GM12801 (cell line): Measurements from ENCODE around the gene LRRC37A3.
"Not testable (repeated sequence)": the region's sequence is repeated elsewhere in the genome, so short reads cannot be mapped to it uniquely, and the experiment has no call there.

Experiments used
- TF ChIP-seq, protein P1 (sequence below): IDR thresholded peaks from one replicate; pipeline ENCODE4 v1.5.1; 2011; ENCODE audit warnings: control low read depth; ENCODE audit not compliant: insufficient read length; ENCODE audit errors: extremely low read depth

LRRC37A3 gene

DNA sequence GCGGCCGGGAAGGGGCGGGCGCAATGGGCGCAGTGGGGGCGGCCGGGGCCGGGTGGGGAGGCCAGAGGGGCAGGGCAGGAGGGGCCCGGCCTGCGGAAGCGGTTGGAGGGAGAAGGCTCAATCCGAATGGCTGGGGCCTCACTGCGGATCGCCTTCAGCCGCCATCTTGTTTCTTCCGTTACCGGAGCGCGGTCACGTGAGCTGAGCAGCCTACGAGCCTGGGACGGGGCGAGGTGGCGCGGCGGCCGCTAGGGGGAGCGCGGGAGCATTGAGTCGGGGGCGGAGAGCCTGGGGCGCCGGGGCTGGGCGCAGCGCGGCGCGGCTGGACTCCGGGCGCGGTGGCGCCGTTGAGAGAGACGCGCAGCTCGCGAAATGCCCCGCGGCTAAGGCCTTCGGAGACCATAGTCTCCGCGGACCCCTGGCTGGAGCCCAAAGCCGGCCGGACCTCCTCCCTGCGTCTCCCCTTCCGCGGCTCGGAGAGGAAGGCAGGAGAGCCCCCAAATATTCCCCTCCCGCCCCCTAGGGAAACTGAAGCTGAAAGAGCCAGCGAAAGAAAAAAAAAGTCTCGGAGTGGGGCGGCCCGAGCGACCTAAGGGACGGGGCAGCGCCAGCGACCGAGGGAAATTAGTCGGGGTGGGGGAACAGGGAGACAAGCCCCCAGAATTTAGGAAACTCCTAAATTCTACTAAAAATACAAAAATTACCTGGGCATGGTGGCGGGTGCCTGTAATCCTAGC, at the start of gene LRRC37A3:
LRRC37A3 (minus strand) TSS at position 190 of the 737 bp plus-strand sequence. CDS start 22,221 bp downstream, outside the sequence.
- TF ChIP-seq, protein P1, sequence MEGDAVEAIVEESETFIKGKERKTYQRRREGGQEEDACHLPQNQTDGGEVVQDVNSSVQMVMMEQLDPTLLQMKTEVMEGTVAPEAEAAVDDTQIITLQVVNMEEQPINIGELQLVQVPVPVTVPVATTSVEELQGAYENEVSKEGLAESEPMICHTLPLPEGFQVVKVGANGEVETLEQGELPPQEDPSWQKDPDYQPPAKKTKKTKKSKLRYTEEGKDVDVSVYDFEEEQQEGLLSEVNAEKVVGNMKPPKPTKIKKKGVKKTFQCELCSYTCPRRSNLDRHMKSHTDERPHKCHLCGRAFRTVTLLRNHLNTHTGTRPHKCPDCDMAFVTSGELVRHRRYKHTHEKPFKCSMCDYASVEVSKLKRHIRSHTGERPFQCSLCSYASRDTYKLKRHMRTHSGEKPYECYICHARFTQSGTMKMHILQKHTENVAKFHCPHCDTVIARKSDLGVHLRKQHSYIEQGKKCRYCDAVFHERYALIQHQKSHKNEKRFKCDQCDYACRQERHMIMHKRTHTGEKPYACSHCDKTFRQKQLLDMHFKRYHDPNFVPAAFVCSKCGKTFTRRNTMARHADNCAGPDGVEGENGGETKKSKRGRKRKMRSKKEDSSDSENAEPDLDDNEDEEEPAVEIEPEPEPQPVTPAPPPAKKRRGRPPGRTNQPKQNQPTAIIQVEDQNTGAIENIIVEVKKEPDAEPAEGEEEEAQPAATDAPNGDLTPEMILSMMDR: not testable (repeated sequence)

- TF ChIP-seq, protein P1: no peak
These were observed 45.5 kb upstream of the LRRC37A3 start for GRCh38 chr17:64964796-64965195.

- TF ChIP-seq, protein P1: no peak
These were observed 32.6 kb upstream of the LRRC37A3 start for GRCh38 chr17:64951877-64952276.

- TF ChIP-seq, protein P1: no peak
These were observed 31.6 kb upstream of the LRRC37A3 start for GRCh38 chr17:64950871-64951270.

DNA sequence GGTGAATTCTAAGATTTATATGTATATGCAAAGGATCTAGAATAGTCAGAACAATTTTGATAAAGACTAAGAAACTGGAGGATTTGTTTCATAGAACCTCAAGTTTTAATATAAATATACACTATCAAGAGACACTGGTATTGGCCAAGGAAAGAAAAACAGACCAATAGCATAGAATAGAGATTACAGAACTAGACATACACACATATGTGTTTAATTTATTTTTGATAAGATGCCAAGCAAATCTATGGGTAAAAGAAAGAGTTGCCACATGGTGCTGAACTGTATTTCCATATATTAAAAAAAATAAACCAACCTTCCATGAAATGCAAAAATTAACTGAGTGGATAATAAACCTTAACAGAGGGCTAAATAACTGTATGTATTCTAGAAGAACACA, 27.9 kb upstream of the LRRC37A3 start:
- TF ChIP-seq, protein P1: no peak

GRCh38 chr17:64941761-64942160, 22.5 kb upstream of the LRRC37A3 start:
- TF ChIP-seq, protein P1: no peak

GRCh38 chr17:64941045-64941444, 21.8 kb upstream of the LRRC37A3 start:
- TF ChIP-seq, protein P1: no peak
